RCC 7860 (cell line): ENCODE data around the gene FERMT2.
"Not testable (repeated sequence)": the region's sequence is repeated elsewhere in the genome, so short reads cannot be mapped to it uniquely, and the experiment has no call there.

Experiments
- DNase-seq: peaks from one replicate; pipeline ENCODE4 v3.0.0-alpha.2; 2015; ENCODE audit warnings: low spot score
- FAIRE-seq: peaks from 2 replicates; lab custom pipeline; 2012; peaks lifted over from hg19 to GRCh38; lab: Jason Lieb, UNC

Gene FERMT2

DNA sequence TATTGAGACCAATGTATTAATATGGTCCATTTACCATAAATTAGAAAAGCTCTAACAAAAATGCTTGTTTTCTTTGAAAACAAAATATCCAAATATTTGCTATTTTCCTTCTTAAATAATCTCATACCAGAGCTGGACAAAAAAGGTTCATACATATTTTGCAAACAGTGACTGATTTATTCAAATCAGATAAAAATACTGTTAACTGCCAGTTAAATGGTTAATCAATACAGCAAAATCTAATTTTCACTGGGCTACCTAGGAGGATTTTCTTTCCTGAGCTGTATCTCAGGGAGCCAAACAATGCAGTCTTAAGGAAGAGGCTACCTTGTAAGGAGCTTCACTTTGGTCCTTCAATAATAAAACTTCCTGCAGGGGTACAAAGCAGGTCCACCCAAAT, 2.0 kb downstream of the FERMT2 start:
- DNase-seq (no peak), FAIRE-seq (no peak)

DNA sequence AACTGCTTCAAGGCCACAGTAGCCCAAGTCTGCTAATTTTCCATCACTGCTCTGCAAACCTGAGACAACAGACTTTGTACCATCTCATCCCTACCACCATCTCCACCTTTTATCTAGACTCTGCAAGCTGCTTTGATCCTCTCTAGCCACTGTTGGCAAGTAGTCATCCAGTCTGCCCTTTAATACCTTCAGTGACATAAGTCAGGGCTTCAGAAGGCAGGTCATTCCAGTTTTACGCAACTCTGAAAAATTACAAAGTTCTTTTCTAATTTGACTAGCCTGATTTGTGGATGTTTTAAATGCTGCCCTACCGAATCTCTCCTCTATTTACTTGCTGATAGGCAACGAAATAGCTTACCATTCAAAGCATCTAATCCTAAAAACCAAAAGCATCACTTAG, 2.8 kb downstream of the FERMT2 start:
- no peak for FAIRE-seq
- no peak for DNase-seq

DNA sequence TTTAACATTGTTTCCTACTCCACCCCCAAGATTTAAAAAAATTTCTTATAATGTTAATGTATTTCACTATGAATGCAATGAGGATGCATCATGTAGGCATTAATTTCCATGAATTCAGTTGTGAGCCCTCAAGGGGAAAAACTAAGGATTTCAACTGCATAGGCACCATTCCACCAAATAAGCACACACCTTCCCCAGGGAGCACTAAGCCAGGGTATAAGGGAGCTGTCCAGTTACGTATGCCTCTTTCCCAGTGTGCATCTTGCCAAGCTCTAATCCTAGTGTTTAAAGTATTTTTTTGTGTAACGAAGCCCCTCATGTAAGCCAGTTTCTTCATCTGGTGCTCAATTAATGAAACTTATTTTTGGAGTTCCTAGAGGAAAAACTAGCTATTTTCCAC, 6.6 kb downstream of the FERMT2 start:
- DNase-seq, result no peak
- no peak for FAIRE-seq

DNA sequence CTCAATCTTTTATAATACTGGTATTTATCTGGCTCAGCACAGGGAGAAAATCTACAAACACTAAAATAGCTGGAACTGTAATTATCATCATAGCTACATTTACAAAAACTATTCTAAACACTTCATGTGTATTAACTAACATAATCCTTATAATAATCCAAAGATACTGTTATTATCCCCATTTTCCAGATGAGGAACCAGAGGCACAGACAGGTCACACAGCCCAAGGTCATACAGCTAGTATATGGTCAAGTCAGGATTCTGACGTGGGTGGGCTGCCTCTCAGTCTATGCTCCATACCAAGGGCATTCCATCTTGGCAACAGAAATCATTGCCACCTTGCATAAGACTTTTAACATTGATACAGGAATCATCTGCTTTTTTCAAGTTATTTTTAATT, 11.4 kb downstream of the FERMT2 start:
- no peak for FAIRE-seq

DNA sequence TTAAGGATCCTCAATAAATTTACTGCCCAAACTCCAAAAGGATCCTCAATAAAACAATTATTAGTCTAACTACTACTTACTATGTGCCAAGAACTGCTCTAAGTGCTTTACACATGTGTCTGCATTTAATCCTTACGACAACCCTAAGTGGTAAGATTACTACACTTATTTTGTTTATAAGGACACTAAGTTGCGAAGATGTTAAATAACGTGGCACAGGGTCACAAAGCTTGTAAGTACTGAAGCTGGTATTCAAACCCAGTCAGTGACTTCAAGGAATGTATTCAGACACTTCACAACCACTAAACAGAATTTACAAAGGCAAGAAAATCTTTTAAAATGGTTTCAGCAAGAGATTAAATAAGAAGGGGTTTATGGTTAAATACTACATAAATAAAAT, 13.0 kb downstream of the FERMT2 start:
- no peak for DNase-seq
- no peak for FAIRE-seq

More for the DNA sequence above, 11.4 kb downstream of the FERMT2 start:
- DNase-seq, result no peak

DNA sequence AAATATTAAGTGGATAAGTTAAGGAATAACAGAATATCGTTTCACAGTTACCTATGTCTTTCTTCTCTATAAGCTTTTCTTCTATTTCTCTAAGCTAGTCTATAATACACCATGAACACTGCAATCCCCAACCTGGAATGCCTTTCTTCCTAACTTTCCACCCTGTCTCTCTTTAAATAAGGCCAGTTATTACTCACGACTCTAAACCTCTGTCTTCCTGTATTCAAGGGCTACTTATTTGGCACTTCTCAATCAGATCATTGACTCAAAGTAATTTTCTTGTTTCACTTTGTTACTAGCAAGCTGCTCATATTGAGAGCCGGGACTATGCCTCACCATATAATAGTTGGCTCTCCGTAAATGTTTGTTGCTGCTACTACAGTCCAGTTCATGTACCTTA, 13.5 kb downstream of the FERMT2 start:
- no peak for FAIRE-seq
- DNase-seq, result no peak

DNA sequence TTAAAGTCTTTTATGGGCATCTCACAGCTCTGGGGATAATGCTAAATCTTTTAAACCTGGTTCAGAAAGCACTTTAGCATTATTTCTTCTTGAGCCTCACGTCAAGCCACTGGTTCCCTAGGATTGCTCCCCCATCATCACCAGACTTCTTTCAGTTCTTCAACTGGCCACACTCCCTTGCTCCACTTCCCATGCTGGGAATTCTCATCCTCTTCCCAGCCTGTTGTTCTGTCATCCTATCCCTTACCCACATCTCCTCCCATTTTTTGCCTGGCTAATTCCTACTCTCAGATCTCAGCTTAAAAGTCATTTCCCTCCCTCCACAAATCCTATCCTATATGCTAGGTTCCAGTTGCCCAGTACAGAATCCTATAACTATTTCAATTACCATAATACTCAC, 14.4 kb downstream of the FERMT2 start:
- no peak for FAIRE-seq
- DNase-seq, result no peak

DNA sequence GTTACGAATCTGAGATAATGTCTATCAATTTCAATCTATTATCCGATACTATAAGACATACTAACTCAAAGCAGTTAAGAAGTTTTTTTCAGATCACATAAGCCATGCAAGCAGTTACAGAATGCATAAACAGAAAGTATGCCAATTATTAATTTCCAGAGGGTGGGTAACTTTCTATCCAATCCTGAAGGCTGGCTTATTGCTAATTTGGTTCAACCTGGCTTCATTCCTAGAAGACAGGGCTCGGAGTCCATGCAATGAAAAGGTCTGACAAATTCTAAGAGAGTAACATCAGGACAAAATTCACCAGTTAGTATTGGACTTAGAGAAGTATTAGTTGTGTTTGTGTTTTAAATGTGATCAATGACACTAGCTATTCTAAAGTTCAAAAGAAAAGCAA, 15.0 kb downstream of the FERMT2 start:
- no peak for FAIRE-seq
- DNase-seq, result no peak

DNA sequence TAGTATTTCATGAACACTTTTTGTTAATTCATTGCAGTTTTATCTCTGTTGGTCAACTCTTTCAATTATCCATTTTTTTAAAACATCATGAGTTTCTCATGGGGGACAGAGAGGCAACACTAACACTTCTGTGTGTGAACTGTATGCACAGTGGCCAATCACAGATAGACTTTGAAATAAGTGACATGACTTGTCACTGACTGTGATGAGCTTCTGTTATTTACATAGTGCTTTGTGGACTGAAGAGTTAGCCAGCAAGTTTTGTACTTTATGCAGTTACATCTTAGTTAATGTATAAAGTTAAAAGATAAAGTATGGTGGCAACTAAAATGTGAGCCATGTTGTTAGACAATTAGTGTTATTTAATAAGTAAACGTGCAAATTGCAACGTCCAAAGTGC, 16.1 kb downstream of the FERMT2 start:
- DNase-seq, result no peak
- no peak for FAIRE-seq

DNA sequence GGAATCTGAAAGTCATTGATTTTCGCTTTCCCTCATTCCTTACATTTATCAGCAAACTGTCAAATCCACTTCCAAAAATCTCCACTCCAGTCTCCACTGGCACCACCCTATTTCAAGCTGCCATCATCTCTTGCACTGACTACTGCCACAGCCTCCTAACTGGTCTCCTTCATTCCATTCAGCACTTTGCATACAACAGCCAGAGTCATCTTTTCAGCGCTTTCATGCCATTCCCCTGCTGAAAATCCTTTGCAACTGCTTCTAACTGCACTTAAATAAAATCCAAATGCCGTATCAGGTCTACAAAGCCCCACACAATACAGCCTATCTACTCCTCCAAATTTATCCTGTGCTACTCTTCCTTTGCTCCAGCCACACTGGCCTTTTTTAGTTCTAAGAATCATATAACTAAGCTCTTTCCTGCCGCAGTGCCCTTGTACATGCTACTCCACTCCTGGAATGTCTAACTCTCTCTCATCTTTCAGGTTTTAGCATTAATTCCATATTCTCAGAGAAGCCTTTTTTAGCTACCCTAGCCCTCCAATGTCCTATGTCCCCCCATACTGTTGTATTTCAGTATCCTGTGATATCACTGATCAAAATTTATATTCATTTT, 21.6 kb downstream of the FERMT2 start:
- no peak for FAIRE-seq
- DNase-seq, result no peak

DNA sequence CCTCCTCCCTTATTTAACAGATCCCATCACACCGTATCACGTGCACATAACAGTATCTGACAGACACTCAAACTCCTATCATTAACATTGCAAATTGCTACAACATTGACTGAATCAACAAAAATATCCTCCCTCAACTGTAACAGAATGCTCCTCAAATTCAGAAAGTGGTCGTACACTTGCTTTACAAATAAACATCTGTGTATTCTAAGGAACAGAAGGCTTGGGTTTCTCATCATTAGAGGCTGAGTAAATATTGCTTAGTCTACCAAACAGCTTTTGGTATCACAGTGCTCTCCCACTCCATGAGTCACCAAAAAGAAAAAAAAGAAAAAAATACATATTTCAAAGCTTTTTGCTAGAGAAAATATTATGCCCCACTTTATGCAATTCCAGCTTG, 23.9 kb downstream of the FERMT2 start:
- no peak for DNase-seq

DNA sequence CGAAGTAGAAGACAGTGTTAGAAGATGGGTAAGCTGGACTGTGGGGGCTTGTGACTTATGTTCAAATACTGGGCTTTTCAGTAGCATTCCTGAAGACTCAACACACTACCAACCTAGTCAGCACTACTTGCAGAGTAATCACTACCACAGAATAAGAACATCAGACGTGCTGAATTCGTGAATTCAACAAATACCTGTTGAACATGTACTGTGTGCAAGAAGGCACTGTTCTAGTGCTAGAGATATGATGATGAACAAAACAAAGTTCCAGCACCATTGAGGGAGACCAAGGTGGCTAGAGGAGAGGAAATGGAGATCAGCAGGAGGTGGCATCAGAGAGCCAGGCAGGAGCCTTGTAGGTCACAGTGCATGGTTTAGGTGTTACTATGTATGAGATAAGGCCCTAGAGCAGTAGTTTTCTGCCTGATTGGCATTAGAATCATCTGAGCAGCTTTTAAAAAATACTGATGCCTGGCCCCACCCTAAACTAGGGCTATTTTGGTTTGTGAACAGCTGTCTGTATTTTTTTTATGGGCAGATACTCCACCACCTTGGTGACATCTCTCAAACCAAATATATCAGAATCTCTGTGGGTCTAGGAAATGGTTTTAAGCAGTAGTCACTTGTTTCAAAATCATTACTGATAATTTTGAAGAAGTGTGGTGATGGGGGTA, 26.8 kb downstream of the FERMT2 start:
- DNase-seq (peak; percentile 23), FAIRE-seq (no peak)

More for the DNA sequence above, 23.9 kb downstream of the FERMT2 start:
- FAIRE-seq, result no peak

DNA sequence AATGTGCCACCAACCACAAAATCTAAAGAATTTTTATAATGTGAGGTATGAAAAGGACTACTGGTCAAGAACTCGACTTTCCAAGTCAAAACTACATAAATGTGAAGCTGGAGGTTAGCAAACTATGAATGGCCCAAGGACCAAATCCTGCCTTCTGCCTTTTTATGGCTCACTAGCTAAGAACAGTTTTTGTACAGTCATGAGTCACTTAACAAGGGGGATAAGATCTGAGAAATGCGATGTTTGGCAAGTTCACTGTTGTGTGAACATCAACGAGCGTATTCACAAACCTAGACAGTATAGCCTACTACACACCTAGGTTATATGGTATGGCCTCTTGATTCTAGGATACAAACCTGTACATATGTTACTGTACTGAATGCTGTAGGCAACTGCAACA, 28.2 kb downstream of the FERMT2 start:
- FAIRE-seq (peak; percentile 76), DNase-seq (peak; percentile 62)

DNA sequence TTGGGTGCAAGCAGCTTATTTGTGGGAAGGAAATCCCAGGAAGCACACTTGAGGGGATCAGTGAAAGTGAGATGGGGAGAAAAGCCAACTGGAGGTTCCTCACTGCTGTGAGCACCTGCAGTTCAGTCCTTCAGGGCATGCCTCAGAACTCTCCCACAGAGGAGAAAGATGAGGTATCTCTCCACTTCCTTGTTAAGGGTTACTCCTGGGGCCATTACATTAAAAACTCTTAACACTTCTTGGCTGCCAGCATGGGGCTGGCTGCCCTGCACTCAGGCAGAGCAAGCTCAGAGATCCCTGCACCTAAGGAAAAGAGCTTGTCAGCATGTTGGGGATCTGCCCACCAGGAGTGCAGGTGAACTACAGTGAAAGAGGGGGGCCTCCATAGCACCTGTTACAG, 28.8 kb downstream of the FERMT2 start:
- DNase-seq, result no peak

DNA sequence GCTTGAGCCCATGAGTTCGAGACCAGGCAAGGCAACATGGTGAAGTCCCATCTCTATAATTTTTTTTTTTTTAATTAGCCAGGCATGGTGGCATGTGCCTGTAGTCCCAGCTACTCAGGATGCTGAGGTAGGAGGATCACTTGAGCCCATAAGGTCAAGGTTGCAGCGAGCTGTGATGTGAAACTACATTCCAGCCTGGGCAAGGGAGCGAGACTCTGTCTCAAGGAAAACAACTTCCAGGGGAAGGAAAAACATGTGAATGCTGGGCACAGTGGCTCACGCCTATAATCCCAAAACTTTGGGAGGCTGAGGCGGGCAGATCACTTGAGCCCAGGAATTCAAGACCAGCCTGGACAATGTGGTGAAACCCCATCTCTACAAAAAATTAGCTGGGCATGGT, 30.4 kb downstream of the FERMT2 start:
- not testable (repeated sequence) for DNase-seq, FAIRE-seq

More for the DNA sequence above, 28.8 kb downstream of the FERMT2 start:
- no peak for FAIRE-seq

DNA sequence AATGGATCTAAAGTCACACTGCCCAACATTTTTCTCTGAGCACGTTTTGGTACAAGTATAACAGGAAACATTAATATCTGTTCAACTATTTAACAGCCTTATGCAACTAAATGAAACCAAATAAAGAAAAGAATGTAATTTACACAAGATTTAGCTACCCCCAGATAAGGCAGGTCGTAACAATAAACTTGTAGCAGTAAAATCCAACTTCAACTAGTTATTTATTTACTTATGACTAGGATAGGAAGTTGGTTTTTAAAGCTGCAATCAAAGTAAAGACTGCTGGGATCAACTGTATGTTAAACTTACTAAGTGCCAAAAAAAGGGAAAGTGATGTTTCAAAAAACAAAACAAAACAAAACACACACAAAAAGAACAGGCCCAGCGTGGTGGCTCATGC, 30.9 kb downstream of the FERMT2 start:
- peak; percentile 31 for FAIRE-seq
- no peak for DNase-seq

DNA sequence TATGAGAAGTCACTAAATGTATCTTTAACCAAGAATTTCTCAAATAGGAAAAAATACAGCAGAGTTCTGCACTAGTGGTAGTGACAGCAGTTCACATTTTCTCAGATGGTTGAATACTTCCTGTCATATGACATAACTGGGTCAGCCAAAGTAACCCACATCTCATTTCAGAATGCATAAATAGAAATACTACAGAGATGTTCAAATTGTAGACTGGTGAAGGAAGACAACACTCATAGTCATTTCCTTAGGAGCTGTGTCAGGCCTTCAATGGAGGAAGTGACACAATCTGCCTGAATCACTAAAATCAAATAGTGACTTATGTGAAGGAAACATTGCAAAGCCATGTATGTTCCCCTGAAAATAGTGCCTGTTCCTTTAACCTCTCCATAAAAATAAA, 32.4 kb downstream of the FERMT2 start:
- DNase-seq, result peak; percentile 68
- FAIRE-seq, result peak; percentile 52

DNA sequence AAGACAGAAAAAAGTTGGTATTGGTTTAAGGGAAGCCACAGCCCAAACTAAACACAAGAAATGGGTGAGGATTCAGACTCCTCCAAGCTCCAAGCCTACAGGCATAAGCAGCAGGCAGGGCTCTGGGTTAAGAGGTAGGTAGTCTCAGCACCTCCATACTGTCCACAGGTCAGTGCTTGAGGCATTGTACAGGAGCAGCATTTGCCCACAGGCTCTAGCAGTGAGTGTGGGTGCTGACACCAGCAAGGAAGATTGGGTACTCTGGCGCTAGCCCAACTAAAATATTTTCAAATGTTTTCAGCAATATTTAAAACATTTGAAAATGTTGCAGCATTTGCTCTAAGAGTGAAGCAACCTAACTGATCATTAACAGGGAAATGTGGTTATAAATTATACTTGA, 33.1 kb downstream of the FERMT2 start:
- DNase-seq (no peak), FAIRE-seq (no peak)

DNA sequence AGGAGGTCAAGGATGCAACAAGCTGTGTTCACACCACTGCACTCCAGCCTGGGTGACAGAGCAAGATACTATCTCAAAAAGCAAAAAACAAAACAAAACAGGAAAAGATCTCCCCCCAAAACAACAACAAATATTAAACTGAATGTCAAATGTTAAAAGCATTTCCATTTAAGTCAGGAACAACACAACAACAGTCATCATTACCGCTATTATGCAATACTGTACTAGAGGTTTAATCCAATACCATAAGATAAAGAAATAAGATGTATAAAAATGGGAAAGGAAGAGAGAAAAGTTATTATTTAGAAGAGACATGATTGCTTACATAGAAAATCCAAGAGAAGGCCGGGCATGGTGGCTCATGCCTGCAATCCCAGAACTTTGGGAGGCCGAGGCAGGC, 36.6 kb downstream of the FERMT2 start:
- DNase-seq (no peak), FAIRE-seq (no peak)

DNA sequence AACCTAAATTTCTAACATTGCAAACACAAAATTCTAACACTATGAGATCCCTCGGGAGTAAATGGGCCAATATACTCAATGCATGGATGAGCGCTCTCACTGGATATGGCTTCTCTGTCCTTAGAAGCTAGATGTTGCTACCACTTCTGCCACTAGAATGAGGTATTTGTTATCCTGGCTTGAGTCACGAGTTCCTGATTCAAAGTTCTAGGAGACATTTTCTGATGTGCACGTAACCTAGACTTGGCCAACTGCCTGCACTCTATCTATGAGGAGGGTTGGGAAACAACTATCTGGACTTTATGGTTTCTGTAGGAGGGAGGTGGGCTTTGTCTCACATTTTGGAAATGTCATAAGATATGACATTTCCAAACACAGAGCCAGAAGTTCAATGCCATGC, 37.6 kb downstream of the FERMT2 start:
- peak; percentile 56 for DNase-seq
- no peak for FAIRE-seq

DNA sequence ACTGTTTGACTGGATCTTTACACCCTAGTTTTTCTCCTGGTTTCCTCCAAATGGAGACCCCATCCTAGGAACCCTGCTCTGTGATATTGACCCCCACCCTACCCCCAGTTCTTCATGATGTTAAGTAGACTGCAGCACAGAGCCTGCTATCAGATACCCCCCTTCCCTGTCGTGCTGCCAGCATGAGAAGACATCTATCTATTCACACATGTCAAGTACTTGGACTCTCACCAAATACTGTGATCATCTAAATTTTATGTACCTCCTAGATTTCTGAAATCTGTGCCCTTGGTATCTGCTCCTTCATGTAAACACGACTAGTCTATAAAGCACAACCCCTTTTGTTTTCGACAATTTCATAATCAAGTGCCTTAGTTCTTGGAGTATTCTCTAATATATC, 38.9 kb downstream of the FERMT2 start:
- no peak for DNase-seq
- FAIRE-seq, result no peak

DNA sequence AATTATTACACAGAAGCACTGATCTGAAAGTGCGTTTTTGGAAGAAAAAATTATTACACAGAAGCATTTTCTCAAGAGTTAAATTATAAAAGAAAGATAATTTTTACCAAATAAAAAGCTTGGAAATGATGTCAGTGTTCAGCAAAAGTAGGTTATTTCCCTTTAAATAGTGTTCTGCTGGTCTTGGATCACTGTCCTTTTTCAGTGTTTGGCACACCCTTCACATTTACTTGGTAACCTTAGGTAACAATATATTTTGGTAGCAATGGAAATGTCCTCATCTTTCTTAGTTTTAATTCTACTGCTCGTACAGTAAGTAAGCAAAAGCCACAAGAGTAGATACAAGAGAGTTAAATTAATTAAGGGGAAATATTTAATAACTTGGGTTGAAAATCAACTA, 40.3 kb downstream of the FERMT2 start:
- no peak for DNase-seq
- no peak for FAIRE-seq

DNA sequence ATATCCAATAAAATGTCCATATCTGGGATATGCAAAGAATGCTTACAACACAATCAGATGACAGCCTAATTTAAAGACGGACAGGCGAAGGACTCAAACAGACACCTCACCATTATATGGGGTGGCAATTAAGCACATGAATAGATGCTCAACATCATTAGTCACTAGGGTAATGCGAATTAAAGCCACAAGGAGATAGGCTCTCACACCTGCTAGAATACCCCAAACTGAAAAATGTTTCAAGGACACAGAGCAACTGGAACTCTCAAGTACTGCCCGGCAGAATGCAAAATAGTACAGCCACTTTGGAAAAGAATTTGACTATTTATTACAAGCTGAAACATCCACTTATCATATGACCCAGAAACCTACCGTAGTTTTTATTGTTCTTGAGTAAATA, 42.9 kb downstream of the FERMT2 start:
- DNase-seq, result no peak
- no peak for FAIRE-seq
